Osteocyte (in vitro differentiated cells): ENCODE data around the gene MRTFA. TPM values are rescaled to one million over a fixed set of nuclear protein-coding genes. Genes with fewer than 3 reads are reported as not detected.

ENCODE experiments used
- DNase-seq: peaks from one replicate; pipeline ENCODE4 v3.0.0; 2021; ENCODE audit warnings: mixed read lengths; ENCODE audit not compliant: unreplicated experiment; ENCODE audit errors: extremely low spot score
- H3K27ac Mint-ChIP-seq: one replicate; pipeline ENCODE4 v1.8.0; 2021; ENCODE audit warnings: mild to moderate bottlenecking, mixed read lengths; ENCODE audit not compliant: unreplicated experiment
- H3K27me3 Mint-ChIP-seq: one replicate; pipeline ENCODE4 v1.8.0; 2021; ENCODE audit warnings: mixed read lengths; ENCODE audit not compliant: unreplicated experiment
- H3K36me3 Mint-ChIP-seq: one replicate; pipeline ENCODE4 v1.8.0; 2021; ENCODE audit warnings: mixed read lengths; ENCODE audit not compliant: unreplicated experiment
- H3K4me1 Mint-ChIP-seq: one replicate; pipeline ENCODE4 v1.8.0; 2021; ENCODE audit warnings: mixed read lengths; ENCODE audit not compliant: unreplicated experiment
- H3K4me3 Mint-ChIP-seq: one replicate; pipeline ENCODE4 v1.8.0; 2021; ENCODE audit warnings: mild to moderate bottlenecking, moderate library complexity, mixed read lengths; ENCODE audit not compliant: unreplicated experiment
- H3K9me3 Mint-ChIP-seq: one replicate; pipeline ENCODE4 v1.8.0; 2021; ENCODE audit warnings: mixed read lengths; ENCODE audit not compliant: unreplicated experiment
- total RNA-seq: library from RNA; stranded (reverse); gene quantifications from 2 replicates; pipeline ENCODE4 v1.2.1, GENCODE V29; 2021
- TF ChIP-seq, protein P1 (sequence below): fragments of 200-600 bp; sonication (generic); IDR thresholded peaks from 2 replicates; pipeline ENCODE4 v1.5.0; 2021; ENCODE audit warnings: antibody characterized with exemption, mild to moderate bottlenecking, moderate library complexity

The MRTFA gene
- total RNA-seq, 1 donor from 2014 or later, result 59.0 TPM

DNA sequence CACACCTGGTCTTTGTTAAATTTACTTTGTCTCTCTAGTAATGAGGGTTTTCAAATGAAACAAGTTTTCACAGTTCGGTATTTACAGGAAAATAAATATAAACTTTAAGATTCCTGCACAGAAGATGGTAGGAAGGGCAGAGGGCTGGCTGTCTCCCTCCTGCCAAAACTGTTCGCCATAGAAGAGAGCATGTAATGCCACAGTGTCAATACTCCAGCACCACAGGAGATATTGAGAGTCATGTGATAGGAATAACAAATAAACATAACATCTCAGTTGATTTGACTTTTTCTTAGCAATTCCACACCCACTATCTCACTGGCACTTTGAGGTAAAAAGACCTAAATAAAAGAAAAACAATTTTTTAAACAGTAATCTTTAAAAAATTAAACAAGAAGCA lies 100.9 kb downstream of the MRTFA start:
- H3K4me3 Mint-ChIP-seq, result no peak overlapping the region
- no peaks in the 10 kb centered on the region for H3K27me3 Mint-ChIP-seq
- no peak for DNase-seq
- TF ChIP-seq, protein P1, sequence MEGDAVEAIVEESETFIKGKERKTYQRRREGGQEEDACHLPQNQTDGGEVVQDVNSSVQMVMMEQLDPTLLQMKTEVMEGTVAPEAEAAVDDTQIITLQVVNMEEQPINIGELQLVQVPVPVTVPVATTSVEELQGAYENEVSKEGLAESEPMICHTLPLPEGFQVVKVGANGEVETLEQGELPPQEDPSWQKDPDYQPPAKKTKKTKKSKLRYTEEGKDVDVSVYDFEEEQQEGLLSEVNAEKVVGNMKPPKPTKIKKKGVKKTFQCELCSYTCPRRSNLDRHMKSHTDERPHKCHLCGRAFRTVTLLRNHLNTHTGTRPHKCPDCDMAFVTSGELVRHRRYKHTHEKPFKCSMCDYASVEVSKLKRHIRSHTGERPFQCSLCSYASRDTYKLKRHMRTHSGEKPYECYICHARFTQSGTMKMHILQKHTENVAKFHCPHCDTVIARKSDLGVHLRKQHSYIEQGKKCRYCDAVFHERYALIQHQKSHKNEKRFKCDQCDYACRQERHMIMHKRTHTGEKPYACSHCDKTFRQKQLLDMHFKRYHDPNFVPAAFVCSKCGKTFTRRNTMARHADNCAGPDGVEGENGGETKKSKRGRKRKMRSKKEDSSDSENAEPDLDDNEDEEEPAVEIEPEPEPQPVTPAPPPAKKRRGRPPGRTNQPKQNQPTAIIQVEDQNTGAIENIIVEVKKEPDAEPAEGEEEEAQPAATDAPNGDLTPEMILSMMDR, result no peak
- H3K36me3 Mint-ChIP-seq, result no peaks in the 10 kb centered on the region
- H3K4me1 Mint-ChIP-seq, result peaks cover 52% of the 10 kb centered on the region
- peak overlapping the region; percentile 83 for H3K27ac Mint-ChIP-seq
- H3K9me3 Mint-ChIP-seq, result no peaks in the 10 kb centered on the region

DNA sequence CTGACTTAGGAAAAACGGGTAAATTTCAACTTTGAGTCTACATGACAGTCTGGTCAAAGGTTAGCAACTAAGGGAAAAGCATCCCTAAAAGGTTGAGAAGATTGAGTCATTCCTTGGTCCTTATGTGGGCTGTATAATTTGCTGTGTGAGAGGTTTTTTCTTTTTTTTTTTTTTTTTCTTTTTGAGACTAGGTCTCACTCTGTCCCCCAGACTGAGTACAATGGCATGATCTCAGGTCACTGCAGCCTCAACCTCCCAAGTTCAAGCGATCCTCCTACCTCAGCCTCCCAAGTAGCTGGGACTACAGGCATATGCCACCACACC lies 101.4 kb downstream of the MRTFA start:
- peaks cover 54% of the 10 kb centered on the region for H3K4me1 Mint-ChIP-seq
- DNase-seq, result no peak
- H3K27me3 Mint-ChIP-seq, result no peaks in the 10 kb centered on the region
- H3K36me3 Mint-ChIP-seq, result no peaks in the 10 kb centered on the region
- H3K27ac Mint-ChIP-seq, result peak overlapping the region; percentile 83
- TF ChIP-seq, protein P1, result no peak
- H3K9me3 Mint-ChIP-seq, result no peaks in the 10 kb centered on the region
- no peak overlapping the region for H3K4me3 Mint-ChIP-seq

DNA sequence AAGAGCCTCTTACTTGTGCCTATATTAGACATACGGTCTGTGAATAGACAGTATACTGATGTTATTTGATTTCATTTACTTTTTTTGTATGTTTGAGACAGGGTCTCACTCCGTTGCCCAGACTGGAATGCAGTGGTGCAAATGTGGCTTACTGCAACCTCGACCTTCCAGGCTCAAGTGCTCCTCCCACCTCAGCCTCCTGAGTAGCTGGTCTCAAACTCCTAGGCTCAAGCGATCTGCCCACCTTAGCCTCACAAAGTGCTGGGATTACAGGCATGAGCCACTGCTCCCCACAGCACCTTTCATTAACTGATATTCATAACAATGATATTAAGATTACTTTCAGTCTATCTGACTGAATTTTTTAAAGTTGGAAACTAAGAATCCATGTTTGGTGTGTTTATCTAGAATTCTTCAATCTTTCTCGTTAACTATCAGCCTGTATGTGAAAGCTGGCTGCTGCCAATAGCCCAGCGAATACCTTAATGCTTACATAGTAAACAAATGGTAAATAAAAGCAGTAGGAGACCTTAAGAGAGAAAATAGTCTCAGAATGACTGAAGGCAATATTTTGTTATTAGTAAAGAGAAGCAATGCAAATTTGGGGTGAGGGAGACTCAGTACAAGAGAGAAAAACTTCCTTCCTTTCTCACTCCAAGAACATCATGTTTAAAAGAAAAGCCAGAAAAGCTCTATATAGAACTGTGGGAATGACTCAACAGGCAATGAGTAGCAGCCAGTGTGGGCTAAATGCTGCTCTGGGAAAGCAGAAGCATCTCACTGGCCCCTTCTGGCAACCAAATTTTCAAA lies 101.9 kb downstream of the MRTFA start:
- TF ChIP-seq, protein P1, result no peak
- peaks cover 59% of the 10 kb centered on the region for H3K4me1 Mint-ChIP-seq
- H3K4me3 Mint-ChIP-seq, result peak overlapping the region; percentile 39
- H3K9me3 Mint-ChIP-seq, result no peaks in the 10 kb centered on the region
- DNase-seq, result no peak
- no peaks in the 10 kb centered on the region for H3K36me3 Mint-ChIP-seq
- H3K27me3 Mint-ChIP-seq, result no peaks in the 10 kb centered on the region
- peak overlapping the region; percentile 83 for H3K27ac Mint-ChIP-seq

DNA sequence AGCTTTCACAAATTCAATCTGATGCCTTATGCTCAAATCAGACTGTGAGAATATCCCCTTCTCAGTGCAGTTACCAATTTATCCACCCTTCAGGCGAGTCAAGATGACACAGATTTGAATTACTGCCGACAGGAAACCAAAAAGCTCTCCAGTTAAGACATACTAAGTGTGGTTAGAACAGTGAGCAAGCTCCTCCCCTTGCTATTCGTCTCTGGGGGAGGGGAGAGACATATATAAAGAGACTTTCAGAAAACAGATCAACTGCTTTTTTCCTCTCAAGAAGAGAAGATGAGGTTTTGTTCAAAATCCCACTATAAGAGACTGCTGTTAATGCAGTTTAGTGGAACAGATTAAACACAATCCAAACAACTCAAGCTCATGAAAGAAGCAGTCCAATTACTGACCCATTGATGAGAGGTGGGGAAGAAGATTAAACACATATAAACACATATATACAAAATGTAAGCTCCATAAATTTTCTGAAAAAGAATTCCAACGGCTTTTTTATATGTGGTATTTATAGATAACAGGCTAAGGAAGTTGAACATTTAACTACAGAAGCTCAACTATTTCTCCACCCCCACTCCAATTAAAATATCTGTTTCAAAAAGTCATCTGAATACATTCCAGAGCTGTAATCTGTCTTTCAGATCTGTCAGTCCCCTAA lies 102.7 kb downstream of the MRTFA start:
- H3K4me3 Mint-ChIP-seq, result peak overlapping the region; percentile 52
- DNase-seq, result no peak

More for the DNA sequence above, 102.7 kb downstream of the MRTFA start:
- peak overlapping the region; percentile 83 for H3K27ac Mint-ChIP-seq
- H3K36me3 Mint-ChIP-seq, result no peaks in the 10 kb centered on the region
- TF ChIP-seq, protein P1, result no peak
- peaks cover 61% of the 10 kb centered on the region for H3K4me1 Mint-ChIP-seq
- H3K9me3 Mint-ChIP-seq, result no peaks in the 10 kb centered on the region
- no peaks in the 10 kb centered on the region for H3K27me3 Mint-ChIP-seq
